Smooth muscle cell (in vitro differentiated cells): ENCODE measurements around the gene PPM1H. TPM values are rescaled to one million over a fixed set of nuclear protein-coding genes. Genes with fewer than 3 reads are reported as not detected.
"Not testable (repeated sequence)": the region's sequence is repeated elsewhere in the genome, so short reads cannot be mapped to it uniquely, and the experiment has no call there.

Experiments
- DNase-seq: peaks from one replicate; lab custom pipeline; 2025; ENCODE audit not compliant: unreplicated experiment; lab: John Stamatoyannopoulos, UW
- H2AFZ ChIP-seq: fragments of 200-600 bp; sonication (generic); 2 replicates; pipeline ENCODE4 v1.6.0; 2016; ENCODE audit warnings: antibody characterized with exemption, low read depth, mild to moderate bottlenecking
- H3F3A ChIP-seq: fragments of 200-600 bp; sonication (generic); 2 replicates; pipeline ENCODE4 v1.6.0; 2017; ENCODE audit warnings: antibody characterized with exemption, low read depth
- H3K27ac ChIP-seq: fragments of 200-600 bp; sonication (generic); 2 replicates; pipeline ENCODE4 v1.5.1; 2016; ENCODE audit warnings: low read depth, mild to moderate bottlenecking
- H3K27me3 ChIP-seq: fragments of 200-600 bp; sonication (generic); 2 replicates; pipeline ENCODE4 v1.6.1; 2016; ENCODE audit warnings: low read depth, mild to moderate bottlenecking
- H3K36me3 ChIP-seq: fragments of 200-600 bp; sonication (generic); 2 replicates; pipeline ENCODE4 v1.5.1; 2016; ENCODE audit warnings: low read depth
- H3K4me1 ChIP-seq: fragments of 200-600 bp; sonication (generic); 2 replicates; pipeline ENCODE4 v1.5.1; 2016; ENCODE audit warnings: low read depth
- H3K4me2 ChIP-seq: fragments of 200-600 bp; sonication (generic); 2 replicates; pipeline ENCODE4 v1.6.0; 2016; ENCODE audit warnings: mild to moderate bottlenecking
- H3K4me3 ChIP-seq: fragments of 200-600 bp; sonication (generic); 2 replicates; pipeline ENCODE4 v1.5.1; 2016; ENCODE audit warnings: mild to moderate bottlenecking
- H3K79me2 ChIP-seq: fragments of 200-600 bp; sonication (generic); 2 replicates; pipeline ENCODE4 v1.6.0; 2016; ENCODE audit warnings: low read depth, mild to moderate bottlenecking
- H3K9ac ChIP-seq: fragments of 200-600 bp; sonication (generic); 2 replicates; pipeline ENCODE4 v1.6.0; 2016; ENCODE audit warnings: low read depth
- H3K9me3 ChIP-seq: fragments of 200-600 bp; sonication (generic); replicated peaks from 2 replicates; pipeline ENCODE4 v1.5.1; 2016; ENCODE audit warnings: low read depth
- H4K20me1 ChIP-seq: fragments of 200-600 bp; sonication (generic); 2 replicates; pipeline ENCODE4 v1.6.0; 2016; ENCODE audit warnings: low read depth
- WGBS: methylation state at CpG from one replicate; pipeline ENCODE4 v1.1.7; 2016; ENCODE audit warnings: low lambda C conversion rate; 5-methylcytosine and 5-hydroxymethylcytosine counted together
- polyA plus RNA-seq: library from polyadenylated mRNA; unstranded; fragments of >200 nt; fragmentation: Nextera tagmentation; extraction: Ambion mirVana; gene quantifications from 2 replicates; pipeline ENCODE4 v1.2.1, GENCODE V29; 2016
- total RNA-seq: library from RNA; depleted of rRNA; stranded (reverse); fragments of >200 nt; gene quantifications from 2 replicates; pipeline ENCODE4 v1.2.3, GENCODE V29; 2014
- TF ChIP-seq, protein P1 (sequence below): fragments of 200-600 bp; sonication (generic); IDR thresholded peaks from 2 replicates; pipeline ENCODE4 v1.5.1; 2017; ENCODE audit warnings: borderline replicate concordance, mild to moderate bottlenecking, antibody characterized with exemption; ENCODE audit not compliant: insufficient read depth, poor library complexity, severe bottlenecking

Gene PPM1H
- total and polyA plus RNA-seq, 2 experiments from 2014 or later, result 0.56 to 3.6 TPM

DNA sequence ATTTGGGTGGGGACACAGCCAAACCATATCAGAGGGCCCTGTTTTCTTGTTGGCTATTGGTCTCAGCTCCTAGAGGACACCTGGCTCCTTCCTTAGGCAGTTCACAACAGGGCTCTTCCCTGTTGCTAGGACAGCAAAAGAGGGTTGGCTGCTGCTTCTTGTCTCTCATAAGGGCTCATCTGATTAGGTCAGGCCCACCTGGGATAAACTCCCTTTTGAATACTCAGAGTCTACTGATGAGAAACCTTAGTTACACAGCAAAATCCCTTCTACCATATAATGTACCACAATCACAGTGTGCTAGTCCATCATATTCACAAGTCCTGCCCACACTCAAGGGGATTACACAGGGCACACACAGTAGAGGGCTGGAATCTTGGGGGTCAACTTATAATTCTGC is 49.7 kb downstream of the PPM1H start:
- no peak overlapping the region for H2AFZ ChIP-seq
- DNase-seq, result no peak
- H3K79me2 ChIP-seq, result no peaks in the 10 kb centered on the region
- H3K4me3 ChIP-seq, result no peak overlapping the region
- H3K36me3 ChIP-seq, result no peaks in the 10 kb centered on the region
- no peak overlapping the region for H3K4me2 ChIP-seq
- H3K9ac ChIP-seq, result no peak overlapping the region
- H3K9me3 ChIP-seq, result no peaks in the 10 kb centered on the region
- no peak overlapping the region for H3K27ac ChIP-seq
- H3K4me1 ChIP-seq, result no peaks in the 10 kb centered on the region
- H4K20me1 ChIP-seq, result no peaks in the 10 kb centered on the region
- H3F3A ChIP-seq, result no peaks in the 10 kb centered on the region
- H3K27me3 ChIP-seq, result no peaks in the 10 kb centered on the region
- TF ChIP-seq, protein P1, sequence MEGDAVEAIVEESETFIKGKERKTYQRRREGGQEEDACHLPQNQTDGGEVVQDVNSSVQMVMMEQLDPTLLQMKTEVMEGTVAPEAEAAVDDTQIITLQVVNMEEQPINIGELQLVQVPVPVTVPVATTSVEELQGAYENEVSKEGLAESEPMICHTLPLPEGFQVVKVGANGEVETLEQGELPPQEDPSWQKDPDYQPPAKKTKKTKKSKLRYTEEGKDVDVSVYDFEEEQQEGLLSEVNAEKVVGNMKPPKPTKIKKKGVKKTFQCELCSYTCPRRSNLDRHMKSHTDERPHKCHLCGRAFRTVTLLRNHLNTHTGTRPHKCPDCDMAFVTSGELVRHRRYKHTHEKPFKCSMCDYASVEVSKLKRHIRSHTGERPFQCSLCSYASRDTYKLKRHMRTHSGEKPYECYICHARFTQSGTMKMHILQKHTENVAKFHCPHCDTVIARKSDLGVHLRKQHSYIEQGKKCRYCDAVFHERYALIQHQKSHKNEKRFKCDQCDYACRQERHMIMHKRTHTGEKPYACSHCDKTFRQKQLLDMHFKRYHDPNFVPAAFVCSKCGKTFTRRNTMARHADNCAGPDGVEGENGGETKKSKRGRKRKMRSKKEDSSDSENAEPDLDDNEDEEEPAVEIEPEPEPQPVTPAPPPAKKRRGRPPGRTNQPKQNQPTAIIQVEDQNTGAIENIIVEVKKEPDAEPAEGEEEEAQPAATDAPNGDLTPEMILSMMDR, result no peak

DNA sequence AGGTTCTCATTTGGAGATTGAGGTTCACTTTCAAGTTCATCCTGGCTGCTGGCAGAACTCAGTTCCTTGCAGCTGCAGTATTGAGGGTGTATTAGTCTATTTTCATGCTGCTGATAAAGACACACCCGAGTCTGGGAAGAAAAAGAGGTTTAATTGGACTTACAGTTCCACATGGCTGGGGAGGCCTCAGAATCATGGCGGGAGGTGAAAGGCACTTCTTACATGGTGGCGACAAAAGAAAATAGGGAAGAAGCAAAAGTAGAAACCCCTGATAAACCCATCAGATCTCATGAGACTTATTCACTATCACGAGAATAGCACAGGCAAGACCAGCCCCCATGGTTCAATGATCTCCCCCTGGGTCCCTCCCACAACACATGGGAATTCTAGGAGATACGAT is 50.1 kb downstream of the PPM1H start:
- not testable (repeated sequence) for H4K20me1 ChIP-seq, H3K4me3 ChIP-seq, H3F3A ChIP-seq, H3K9me3 ChIP-seq, H3K9ac ChIP-seq, H3K36me3 ChIP-seq, H3K4me2 ChIP-seq, H3K79me2 ChIP-seq, H2AFZ ChIP-seq, DNase-seq, H3K27me3 ChIP-seq, H3K27ac ChIP-seq, H3K4me1 ChIP-seq
- 95% methylated on average over 5 of the region's 5 CpGs for WGBS

DNA sequence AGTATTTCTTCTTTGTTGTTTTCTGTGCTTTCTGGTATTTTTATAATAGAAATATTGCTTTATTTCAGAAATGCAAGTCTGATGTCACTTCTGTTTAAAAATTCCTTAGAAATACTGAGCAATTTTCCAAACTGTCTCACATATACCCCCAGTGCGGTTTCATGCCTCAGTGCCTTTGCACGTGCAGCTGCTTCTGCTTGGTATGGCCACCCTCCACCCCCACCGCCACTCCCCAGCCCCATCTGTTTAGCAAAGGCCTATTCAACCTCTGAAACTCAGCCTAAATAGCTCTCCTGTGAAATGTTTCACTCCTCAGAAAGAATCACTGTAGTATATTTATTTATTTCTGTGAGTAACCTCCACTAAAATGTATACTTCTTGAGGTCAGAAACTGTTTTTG is 52.3 kb downstream of the PPM1H start:
- no peaks in the 10 kb centered on the region for H3K9me3 ChIP-seq
- no peak overlapping the region for H3K4me3 ChIP-seq
- DNase-seq, result no peak
- H3K9ac ChIP-seq, result no peak overlapping the region
- TF ChIP-seq, protein P1, result no peak
- WGBS, result 94% methylated on average over 3 of the region's 3 CpGs
- no peaks in the 10 kb centered on the region for H3K27me3 ChIP-seq
- H3F3A ChIP-seq, result no peaks in the 10 kb centered on the region
- H3K36me3 ChIP-seq, result no peaks in the 10 kb centered on the region
- H3K4me2 ChIP-seq, result no peak overlapping the region
- no peaks in the 10 kb centered on the region for H4K20me1 ChIP-seq
- H3K27ac ChIP-seq, result no peak overlapping the region
- H2AFZ ChIP-seq, result no peak overlapping the region
- H3K79me2 ChIP-seq, result no peaks in the 10 kb centered on the region
- H3K4me1 ChIP-seq, result no peaks in the 10 kb centered on the region

DNA sequence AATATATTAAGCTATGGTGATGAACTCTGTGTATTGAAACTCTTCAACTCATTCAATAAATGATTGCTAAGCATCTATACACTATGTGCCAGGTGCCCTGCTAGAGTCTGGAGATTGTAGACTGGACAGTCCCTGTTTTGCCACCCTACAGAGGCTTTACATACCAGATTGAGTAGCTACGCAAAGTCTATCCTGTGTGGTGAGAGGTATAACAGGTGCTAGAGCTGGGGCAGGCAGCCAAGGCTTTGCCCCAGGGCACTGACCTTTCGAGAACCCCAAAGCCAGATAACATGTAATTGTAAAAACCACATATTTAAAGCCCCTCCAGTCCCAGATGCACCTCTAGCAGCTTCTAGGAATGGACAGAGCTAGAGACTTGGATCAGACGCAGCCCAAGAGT is 52.8 kb downstream of the PPM1H start:
- Histone ChIP-seq H3K4me3 (no peak overlapping the region), H3K27ac (no peak overlapping the region), H3K27me3 (no peaks in the 10 kb centered on the region), H3F3A (no peaks in the 10 kb centered on the region), H4K20me1 (no peaks in the 10 kb centered on the region), H3K4me2 (no peak overlapping the region), H3K9ac (no peak overlapping the region), H3K9me3 (no peaks in the 10 kb centered on the region), H3K36me3 (no peaks in the 10 kb centered on the region), H3K79me2 (no peaks in the 10 kb centered on the region), H2AFZ (no peak overlapping the region), H3K4me1 (no peaks in the 10 kb centered on the region)
- TF ChIP-seq, protein P1, result no peak
- no peak for DNase-seq
- 87% methylated on average over 3 of the region's 3 CpGs for WGBS
